Activated CD4-positive, alpha-beta T cell treated with anti-CD3 and anti-CD28 coated beads, Interleukin-2, amount 50 U/mL, for 4 hours (primary cell): Measurements from ENCODE around the gene CPNE8.

Experiments
- DNase-seq, 2 experiments: peaks; one replicate each; pipeline ENCODE4 v3.0.0-alpha.2; 2020

CPNE8 gene

DNA sequence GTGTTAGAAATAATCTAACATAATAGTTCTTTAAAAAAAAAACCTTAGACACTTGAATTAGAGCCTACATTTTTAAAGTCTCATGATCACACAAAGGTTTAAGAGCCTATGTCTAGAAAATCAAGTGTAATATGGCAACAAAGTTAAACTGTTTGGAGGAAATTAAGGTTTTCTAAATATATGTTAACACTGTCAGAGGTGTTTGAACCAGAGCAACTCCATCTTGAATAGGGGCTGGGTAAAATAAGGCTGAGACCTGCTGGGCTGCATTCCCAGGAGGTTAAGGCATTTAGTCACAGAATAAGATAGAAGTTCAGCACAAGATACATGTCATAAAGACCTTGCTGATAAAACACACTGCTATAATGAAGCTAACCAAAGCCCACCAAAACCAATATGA is 12.4 kb downstream of the CPNE8 start:
- DNase-seq = no peak

DNA sequence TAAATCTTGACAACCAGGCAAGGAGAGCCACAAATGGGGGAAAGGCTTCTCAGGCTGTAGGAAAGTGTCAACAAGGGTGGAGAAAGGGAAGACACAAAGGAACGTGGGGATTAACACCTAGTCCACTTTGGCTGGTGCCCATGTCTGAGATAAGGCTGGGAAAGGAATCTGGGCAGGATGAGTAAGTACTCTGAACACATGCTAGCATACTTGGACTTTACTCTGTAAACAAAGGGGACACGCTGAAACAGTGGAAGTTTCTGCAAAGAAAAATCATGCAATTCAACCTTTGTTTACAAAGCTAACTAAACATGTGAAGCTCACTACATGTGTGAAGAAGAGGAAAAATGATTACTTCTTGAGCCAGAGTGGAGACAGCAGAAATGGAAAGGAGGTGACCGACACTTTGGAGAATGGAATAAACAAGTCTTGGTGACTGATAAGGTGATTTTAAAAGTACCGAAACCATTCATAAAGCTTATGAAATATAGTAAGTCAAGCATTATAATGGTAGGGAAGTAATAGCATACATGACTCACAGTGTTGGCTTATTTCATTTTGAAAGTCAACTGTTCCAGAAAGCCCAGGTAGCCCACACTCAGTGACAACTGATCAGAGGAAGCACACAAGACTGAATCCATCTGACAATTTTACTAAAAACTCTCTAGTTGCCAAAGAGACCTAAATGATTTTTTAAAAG is 13.2 kb downstream of the CPNE8 start:
- no peak for DNase-seq

GRCh38 chr12:38890102-38890855 is 15.1 kb downstream of the CPNE8 start:
- no peak for DNase-seq

DNA sequence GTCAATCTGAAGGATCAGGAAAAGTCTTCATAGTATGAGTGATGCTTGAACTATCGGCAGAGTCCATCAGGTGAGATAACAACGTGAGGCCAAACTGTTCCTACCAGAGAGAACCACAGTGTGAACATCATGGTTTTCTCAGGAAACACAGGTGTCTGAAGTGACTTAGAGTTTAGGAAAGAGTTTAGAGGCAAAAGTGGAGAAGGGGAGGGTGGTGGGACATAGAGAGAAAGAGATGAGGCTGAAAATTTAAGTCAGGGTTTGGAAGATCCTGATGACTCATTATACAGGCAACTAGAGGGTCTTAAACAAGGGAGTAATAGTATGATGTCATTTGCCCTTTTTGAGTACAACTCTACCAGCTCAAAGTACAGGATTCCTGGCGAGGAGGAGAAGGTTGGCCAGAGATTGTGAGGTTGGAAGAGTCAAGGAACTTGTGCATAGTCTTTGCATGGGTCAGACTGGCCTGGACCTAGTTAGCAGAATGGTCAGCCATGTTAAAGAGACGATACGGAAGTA is 16.0 kb downstream of the CPNE8 start:
- DNase-seq = no peak

DNA sequence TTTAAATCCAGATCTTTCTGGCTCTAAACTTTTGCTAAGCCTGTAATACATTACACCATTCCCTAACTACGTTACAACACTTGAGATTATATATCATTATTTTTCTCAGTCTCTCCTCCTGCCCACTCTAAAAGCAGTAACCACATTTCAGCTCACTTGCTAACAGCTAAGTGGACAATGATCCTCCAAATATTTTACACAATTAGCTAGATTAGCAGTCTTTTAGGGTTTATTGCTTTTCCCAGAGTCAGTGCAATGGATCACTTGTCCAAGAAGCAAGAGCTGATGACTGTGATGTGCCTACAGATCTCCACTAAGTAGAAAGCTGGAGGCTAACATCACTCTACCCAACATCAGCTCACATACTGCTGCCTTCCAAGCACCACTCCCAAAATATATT is 17.6 kb downstream of the CPNE8 start:
- DNase-seq = no peak

DNA sequence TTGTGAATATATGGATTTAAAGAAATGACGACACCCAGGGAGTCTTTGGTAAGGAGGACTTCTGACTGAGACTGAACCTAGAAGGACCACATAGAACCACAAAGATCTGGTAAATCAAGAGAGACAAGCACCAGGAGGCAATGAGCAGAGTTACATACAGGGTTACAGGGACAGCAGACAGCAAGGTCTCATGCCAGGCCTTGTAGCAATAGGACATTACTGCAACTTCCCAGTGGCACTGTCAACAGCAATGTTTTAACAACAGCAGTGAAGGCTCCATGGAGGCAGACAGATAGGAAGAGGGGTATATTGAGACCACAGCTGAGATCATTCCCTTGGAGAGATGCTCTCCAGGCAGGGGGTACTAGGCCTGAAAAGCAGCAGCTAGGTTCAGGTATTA is 18.5 kb downstream of the CPNE8 start:
- DNase-seq = no peak

DNA sequence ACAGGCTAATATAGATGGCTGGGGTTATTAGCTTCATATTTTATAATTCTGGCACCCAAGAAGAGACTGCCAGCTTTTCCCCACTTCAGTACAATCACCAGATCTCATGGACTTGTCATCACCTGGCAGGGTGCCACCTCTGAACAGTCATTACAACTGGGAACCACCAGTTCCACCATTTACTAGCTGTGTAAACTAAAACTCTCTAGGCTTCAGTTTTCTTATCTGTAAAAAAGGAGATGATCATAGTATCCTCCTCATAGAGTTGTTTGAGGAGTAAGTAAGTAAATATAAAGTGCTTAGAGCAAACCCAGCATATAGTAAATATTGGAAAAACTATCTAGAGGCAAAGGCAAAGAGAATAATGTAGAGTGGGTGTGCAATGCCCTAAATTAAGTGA is 19.3 kb downstream of the CPNE8 start:
- DNase-seq = no peak

GRCh38 chr12:38884666-38885065 is 20.7 kb downstream of the CPNE8 start:
- DNase-seq = no peak

DNA sequence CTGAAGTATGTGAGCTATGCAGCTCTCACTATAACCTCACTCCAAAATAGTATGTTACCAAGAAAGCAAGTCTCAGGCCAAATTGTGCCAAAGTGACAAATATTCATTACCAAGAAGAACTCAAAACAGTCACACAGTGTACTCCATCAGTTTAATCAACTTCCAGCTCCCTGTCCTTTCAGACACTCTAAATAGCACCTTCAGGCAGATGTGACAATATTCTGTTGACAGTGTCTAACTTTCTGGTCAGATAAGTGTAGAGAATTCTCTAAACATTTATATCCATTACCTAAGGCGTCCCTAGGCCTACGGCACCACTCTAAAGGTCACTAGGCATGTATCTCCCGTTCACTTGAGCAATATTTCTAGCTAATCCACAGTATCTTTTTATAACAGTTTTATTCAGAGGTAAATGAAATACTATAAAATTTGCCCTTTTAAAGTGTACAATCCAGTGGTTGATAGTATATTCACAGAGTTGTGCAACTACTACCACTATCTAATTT is 21.7 kb downstream of the CPNE8 start:
- DNase-seq = no peak

- no peak for DNase-seq
These were observed 25.1 kb downstream of the CPNE8 start for GRCh38 chr12:38880288-38880687.

DNA sequence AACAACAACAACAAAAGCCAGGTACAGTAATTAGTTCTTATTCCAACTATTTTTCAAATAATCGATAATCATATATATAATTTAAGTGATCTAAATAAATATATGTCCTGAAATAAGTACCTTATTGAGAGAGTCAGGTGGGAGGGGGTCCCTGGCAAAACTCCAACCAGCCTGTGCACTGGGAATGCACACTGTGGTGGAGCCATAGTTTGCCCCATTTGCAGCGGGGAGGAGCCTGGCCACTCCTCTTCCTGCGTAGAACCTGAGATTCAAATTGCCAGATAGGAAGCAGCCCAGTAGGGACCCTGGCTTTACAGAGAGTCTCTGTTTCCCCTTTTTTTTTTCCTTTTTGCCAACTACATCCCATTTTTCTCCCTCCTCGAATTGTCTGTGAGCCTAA is 26.4 kb downstream of the CPNE8 start:
- DNase-seq = no peak

- DNase-seq = no peak
These were observed 27.1 kb downstream of the CPNE8 start for GRCh38 chr12:38878333-38878705.

DNA sequence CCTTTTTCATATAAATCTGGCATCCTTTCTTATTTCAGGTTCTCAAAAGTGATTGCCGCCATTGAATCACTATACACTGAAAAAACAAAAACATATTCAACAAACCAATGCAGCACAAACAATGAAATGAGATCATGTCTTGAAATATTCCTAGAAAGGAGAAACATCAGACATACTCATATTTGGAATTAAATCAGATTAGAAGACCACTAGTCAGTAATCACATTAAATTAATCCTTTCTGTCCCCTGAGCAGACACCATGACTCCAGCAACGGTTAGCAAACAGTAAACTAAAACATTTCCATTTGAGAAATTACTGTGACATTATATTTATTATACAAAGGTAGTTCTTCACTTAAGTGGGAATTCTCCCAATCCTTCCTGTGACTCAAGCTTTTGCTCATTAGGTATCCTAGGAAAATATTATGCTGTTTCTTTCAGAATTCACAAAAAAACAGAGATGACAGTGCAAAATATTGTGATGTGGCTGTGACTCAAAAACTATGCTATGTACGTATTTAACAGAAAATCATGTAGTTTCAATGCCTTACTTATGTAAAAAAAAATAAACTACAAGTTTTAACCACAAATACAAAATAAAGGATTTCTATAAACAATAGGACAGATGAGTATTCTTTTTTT is 29.7 kb downstream of the CPNE8 start:
- no peak for DNase-seq

DNA sequence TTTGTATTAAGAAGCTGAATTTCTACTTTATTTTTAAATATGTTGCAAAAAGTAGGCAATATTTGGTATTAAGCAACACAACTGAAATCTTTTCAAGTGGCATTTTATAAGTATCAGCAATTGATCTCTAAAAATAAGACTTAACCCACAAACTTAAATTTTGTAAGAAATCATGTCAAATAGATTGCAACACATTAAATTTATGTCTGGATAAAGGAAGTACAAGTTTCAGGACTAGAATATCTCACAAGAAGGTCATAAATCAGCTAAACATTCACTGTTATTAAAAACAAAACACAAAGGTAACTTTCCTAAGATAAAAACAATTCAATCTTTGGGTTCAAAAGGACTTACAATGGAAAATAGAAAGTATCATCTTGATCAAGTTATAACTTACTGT is 32.8 kb downstream of the CPNE8 start:
- no peak for DNase-seq

- no peak for DNase-seq
These were observed 33.2 kb downstream of the CPNE8 start for GRCh38 chr12:38872156-38872555.

GRCh38 chr12:38869036-38869435 is 36.4 kb downstream of the CPNE8 start:
- no peak for DNase-seq

DNA sequence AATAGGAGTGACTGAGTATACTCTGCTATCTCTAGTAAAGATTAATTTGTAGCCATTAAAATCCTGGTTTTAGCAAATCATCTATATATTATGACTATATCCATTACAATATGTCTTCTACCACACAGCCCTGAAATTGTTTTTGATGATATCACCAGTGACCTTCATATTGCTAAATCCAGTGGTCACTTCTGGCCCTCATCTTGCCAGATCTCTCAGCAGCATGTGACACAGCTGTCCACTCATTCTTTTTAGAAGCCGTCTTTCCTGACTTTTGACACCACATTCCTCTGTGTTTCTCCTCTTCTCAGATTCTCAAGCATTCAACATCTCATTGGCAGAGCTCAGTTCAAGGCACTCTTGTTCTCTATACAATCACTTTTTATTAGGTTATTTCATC is 54.9 kb downstream of the CPNE8 start:
- DNase-seq = no peak

GRCh38 chr12:38847247-38847646 is 58.1 kb downstream of the CPNE8 start:
- no peak for DNase-seq

- DNase-seq = no peak
These were observed 61.1 kb downstream of the CPNE8 start for GRCh38 chr12:38844267-38844666.

- no peak for DNase-seq
These were observed 67.1 kb downstream of the CPNE8 start for GRCh38 chr12:38838056-38838850.

- DNase-seq = no peak
These were observed 73.7 kb downstream of the CPNE8 start for GRCh38 chr12:38831715-38832114.

- DNase-seq = no peak
These were observed 80.4 kb downstream of the CPNE8 start for GRCh38 chr12:38825006-38825405.

- DNase-seq = no peak
These were observed 81.7 kb downstream of the CPNE8 start for GRCh38 chr12:38823738-38824137.
